Measurements from ENCODE around the gene KIAA1191. TPM values are rescaled to one million over a fixed set of nuclear protein-coding genes. Genes with fewer than 3 reads are reported as not detected.

Gene KIAA1191
- total and polyA plus RNA-seq, 9 of the 15 experiments (the other 6 are each of a cell fraction or from before 2014, with no cell fraction given): 31.0 to 80.2 (median 45.7) TPM

- peak in 1 of 2 experiments; percentile 58 for TF ChIP-seq E2F6 (IDR thresholded peaks at IDR 0.05; ENCODE audit: borderline replicate concordance in 1 of 2, extremely low read depth in 1 of 2, insufficient read depth in 1 of 2, insufficient read length in 1 of 2, low read depth in 1 of 2, low read length in 1 of 2, poor library complexity in 1 of 2, severe bottlenecking in 1 of 2)
- no peak for TF ChIP-seq FOXA3 (CRISPR knock-in tag; conservative IDR thresholded peaks at IDR 0.05 in 1 of 2, IDR thresholded peaks at IDR 0.05 in 1 of 2)
- no peak for TF ChIP-seq NFIC (IDR thresholded peaks at IDR 0.05)
- TF ChIP-seq SMARCA5 (IDR thresholded peaks at IDR 0.05): no peak
- TF ChIP-seq FOXK1 (CRISPR knock-in tag; IDR thresholded peaks at IDR 0.05; ENCODE audit: borderline replicate concordance): no peak
- TF ChIP-seq MCM5 (IDR thresholded peaks at IDR 0.05; ENCODE audit: low read depth): no peak
- no peak for TF ChIP-seq ESRRB (CRISPR knock-in tag; IDR thresholded peaks at IDR 0.05; ENCODE audit: borderline replicate concordance)
- TF ChIP-seq NCOR1 (IDR thresholded peaks at IDR 0.05): no peak
- no peak for TF ChIP-seq MCM2 (IDR thresholded peaks at IDR 0.05; ENCODE audit: low read depth)
- no peak for TF ChIP-seq ZKSCAN8 (CRISPR knock-in tag; IDR thresholded peaks at IDR 0.05)
- no peak for TF ChIP-seq ZBTB43 (CRISPR knock-in tag; IDR thresholded peaks at IDR 0.05)
- no peak for TF ChIP-seq ZBTB12 (CRISPR knock-in tag; IDR thresholded peaks at IDR 0.05)
- no peak for TF ChIP-seq ZNF143 (CRISPR knock-in tag; IDR thresholded peaks at IDR 0.05)
- no peak for TF ChIP-seq TRIM25 (IDR thresholded peaks at IDR 0.05; ENCODE audit: borderline replicate concordance)
- no peak for TF ChIP-seq ILF3 (IDR thresholded peaks at IDR 0.05; ENCODE audit: borderline replicate concordance)
- TF ChIP-seq ZNF507 (tag; conservative IDR thresholded peaks at IDR 0.05): no peak
- 0 out of 2 replicates have a peak, but pooled peaks have one; percentile 45 for TF ChIP-seq SMAD4 (CRISPR knock-in tag; conservative IDR thresholded peaks at IDR 0.05)
- TF ChIP-seq KLF16 (IDR thresholded peaks at IDR 0.05): no peak
- no peak for TF ChIP-seq PCBP1 (IDR thresholded peaks at IDR 0.05; ENCODE audit: low read depth, low read length, poor library complexity, severe bottlenecking)
- TF ChIP-seq SIN3B (IDR thresholded peaks at IDR 0.05; ENCODE audit: low read depth): no peak
These were observed 27.9 kb upstream of the KIAA1191 start (continued) for GRCh38 chr5:176389135-176390123.
